Dedifferentiated amniotic fluid mesenchymal stem cell (primary cell): ENCODE measurements around the gene ANO7.
A peak's percentile ranks its signal among the peaks of the same experiment; 100 is the strongest.

Experiments used
- DNase-seq: peaks from one replicate; pipeline ENCODE4 v3.0.0-alpha.2; 2016; ENCODE audit errors: extremely low spot score

The ANO7 gene

DNA sequence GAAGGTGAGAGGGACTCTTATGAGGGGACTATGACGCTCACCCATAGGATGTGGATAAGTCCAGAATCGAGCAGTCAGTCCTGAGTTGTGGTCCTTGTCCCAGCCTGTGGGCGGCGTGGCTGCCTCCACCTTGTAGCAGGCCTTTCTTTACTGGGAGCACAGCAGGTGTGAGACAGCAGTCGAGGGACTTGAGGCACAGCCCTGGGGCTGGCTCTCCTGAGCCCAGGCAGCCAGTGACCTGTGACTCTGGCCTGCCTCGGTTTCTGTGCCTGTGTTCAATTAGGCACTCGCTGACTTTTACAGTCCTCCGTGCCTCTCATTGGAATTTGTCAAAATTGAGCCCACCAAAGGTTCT is 30.0 kb upstream of the ANO7 start:
- no peak for DNase-seq

DNA sequence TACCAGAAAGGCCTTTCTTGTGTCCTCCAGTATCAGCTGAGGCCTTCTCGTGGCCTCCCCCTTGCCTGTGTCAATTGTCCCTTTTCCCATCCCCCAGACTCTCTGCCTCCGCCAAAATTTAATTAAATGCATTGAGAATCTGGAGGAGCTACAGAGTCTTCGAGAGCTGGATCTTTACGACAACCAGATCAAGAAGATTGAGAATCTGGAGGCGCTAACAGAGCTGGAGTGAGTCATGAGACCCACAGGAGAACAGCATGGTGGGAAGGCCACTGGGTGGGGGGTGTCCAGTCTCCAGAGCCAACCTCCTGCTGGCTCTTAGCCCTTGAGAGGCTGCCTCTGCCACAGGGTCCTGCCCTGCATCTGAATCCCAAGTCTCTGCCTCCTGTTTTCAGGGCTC is 29.4 kb upstream of the ANO7 start:
- no peak for DNase-seq

DNA sequence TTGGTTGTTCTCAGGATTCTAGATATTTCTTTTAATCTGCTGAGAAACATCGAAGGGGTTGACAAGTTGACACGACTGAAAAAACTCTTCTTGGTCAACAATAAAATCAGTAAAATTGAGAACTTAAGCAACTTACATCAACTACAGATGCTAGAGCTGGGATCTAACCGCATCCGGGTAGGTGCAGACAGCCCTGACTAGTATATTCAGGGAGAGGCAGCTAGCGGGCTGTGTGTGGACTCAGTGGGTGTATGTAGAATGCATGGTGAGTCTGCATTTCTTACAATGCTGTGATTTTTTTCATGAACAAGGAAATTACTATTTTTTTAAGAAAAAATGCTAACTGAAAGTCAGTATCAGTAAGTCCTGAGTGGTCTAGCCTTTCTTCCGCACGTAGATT is 28.2 kb upstream of the ANO7 start:
- DNase-seq = no peak

DNA sequence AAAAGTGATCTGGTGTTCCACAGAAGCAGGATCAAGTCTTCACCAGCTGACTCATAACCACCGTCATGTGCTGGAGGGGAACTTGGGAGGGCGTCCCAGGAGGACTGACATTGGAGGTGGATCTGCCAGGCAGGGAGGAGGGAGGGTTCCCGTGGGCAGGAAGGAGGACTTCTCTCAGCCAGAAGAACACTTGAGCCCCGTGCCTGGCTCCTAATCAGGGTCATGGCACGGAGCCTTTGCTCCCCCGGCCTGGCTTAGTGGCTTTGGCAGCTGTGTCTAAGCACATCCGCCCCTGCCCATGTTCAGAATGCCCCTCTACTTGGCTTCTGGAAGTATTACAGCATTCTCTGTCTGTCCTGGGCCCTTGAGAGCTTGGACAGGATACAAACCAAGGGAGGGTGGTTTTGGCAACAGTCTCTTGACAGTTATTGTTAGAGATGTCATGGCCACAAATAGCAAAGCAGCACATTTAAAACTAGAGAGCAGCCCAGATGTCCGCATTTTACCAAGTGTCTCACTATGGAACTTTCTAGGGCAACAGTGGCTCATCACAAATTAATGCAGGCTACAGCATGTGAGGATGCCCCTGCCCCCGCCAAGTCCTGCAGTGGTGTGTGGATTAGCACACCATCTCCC is 26.7 kb upstream of the ANO7 start:
- peak; percentile 54 for DNase-seq

DNA sequence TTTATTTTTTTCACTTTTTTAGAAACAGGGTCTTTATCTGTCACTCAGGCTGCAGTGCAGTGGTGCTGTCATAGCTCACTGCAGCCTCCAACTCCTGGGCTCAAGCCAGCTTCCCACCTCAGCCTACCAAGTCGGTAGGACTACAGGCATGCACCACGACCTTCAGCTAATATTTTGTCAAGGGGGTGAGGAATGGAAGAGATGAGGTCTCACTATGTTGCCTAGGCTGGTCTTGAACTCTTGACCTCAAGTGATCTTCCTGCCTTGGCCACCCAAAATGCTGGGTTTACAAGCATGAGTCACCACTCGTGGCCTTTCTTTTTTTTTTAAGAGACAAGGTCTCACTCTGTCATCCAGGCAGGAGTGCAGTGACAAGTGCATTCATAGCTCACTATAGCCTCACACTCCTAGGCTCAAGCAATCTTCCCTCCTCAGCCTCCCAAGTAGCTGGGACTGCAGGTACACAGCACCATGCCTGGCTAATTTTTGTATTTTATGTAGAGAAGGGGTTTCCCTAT is 24.8 kb upstream of the ANO7 start:
- no peak for DNase-seq

DNA sequence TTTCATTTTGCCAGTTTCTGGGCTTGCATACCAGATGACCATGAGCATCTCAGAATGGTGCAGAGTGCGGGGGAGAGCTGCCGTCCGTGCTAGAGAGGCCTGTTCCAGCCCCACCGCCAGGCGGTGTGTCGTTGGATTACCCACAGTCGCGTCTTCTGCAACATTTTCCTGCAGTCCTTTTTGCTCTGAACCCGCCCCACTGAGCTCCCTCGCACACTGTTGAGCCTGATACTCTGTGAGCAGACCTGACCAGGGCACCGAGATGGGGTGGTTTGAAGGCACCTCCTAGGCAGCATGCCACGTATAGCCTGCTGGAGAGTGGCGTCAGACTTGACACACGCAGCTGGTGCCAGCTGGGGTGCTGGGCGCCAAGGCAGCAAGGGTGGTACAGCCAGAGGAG is 20.1 kb upstream of the ANO7 start:
- no peak for DNase-seq

DNA sequence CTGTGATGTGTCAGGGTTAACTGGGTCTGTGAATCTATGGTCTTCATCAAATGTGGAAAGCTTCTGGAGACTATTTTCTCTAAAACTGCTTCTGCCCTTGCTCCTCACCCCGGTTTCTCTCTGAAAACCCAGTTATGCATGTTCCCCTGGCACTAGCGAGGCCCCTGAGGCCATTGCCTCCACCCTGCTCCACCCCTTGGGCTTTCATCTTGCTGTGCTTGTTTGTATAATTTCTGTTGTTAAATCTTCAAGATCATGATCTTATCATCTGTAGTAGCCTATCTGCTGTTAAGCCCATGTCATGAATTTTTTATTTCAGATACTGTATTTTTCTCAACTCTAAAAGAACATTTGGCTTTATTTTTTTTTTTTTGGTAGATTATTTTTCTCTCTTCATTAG is 14.9 kb upstream of the ANO7 start:
- DNase-seq = no peak

DNA sequence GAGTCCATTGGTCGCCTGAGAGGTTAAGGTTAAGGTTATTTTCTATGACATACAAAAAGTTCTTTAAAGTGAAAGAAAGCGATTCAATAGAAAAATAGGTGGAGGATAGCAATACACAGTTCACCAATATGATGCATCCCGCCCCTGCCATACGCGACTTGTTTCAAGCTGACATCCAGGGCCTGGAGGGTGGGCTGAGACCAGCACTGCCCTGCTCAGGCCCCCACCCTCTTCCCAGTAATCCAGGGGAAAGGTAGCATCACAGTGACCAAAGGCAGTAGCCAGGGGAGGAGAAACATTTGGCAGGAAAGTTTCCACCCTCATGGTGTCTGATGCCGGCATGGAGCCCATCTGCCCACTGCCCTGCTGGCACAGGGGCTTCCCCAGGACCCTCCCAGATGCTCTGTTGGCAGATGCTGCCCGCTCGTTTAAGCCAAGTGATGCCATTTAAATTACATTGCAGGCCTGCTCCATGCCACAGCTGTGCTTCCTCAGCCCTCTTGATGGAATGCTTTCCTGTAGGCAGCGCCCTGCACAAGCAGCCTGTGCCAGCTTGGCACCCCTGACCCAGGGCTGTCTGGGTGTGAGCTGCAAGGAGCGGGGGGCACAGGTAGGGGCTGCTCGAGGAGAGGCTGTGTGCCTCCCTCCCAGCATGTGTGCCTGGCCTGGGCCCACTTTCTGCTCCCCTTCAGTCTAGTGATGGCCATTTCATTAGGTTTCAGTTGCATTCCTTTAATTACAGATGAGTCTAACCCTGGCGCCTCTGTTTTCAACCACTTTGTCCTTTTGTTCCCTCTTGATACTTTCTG is 10.7 kb upstream of the ANO7 start:
- no peak for DNase-seq

DNA sequence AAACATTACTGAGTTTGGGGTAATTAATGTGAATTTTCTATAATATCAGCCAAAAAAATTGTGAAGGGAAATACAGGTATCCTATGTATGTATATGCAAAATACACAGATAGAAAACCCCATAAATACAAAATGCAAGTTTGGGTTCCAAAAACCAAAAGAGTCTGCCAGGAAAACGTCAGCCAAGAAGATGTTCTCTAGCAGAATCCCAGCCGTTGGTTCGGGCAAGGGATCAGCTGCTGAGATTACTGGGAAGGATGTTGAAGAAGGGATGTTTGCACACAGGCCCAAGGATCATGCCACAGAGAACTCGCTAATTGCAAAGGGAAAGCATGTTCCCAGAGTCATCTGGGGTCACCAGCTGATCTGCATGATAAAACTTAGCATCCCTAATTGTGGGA is 9.5 kb upstream of the ANO7 start:
- DNase-seq = no peak

DNA sequence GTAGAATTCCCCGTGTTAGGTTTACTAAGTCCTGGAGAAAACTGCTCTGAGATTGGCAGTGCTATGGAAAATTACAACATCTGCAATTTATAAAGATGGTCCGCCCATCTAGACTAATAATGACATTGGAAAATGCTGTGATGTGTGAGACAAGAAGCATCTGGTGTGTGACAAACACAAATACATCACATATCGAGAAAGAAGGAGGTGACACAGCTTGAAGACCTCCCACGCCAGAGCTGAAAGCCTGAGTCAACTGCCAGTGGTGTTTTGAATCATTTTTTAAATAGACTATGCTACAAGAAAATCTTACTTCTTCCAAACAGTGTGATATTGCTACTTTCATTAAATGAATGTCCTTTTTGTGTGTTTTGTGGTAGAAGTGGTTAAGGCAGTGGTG is 8.6 kb upstream of the ANO7 start:
- DNase-seq = no peak

DNA sequence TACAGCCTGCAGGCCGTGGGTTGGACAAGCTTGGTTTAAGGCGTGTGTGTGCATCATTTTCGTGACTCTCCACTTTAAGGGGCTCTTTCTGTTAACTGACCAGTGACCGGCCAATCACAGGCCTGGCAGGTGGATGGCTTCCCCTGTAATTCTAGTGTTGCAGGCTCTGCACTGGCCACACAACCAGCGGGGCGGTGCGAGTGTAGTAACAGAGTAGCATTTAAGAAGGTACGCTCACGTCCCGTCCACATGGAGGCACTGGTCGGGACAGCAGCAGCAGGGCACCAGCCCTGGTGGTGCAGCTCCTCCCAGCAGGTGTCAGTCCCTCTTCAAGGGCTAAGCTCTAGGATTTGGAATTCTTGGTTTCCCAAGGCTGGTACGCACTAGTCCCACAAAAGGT is 8.0 kb upstream of the ANO7 start:
- no peak for DNase-seq

DNA sequence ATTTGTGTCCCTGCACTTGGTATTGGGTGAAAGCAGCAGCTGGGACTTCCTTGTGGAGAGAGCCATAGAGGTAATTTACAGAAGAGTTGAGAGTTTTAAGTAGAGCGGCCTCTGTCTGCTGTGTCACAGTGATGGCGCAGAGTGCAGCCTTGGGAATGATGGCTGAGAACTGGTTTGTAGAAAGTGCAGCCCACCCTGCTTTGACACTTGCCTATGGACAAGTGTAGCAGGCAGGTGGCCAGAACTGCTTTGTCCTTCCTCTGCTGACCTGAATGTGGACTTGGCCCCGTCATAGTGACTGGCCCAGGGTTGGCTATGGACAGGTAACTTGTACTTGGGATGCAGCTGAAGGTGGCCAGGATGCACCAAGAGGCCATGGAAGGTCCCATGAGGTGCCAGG is 6.4 kb upstream of the ANO7 start:
- no peak for DNase-seq

DNA sequence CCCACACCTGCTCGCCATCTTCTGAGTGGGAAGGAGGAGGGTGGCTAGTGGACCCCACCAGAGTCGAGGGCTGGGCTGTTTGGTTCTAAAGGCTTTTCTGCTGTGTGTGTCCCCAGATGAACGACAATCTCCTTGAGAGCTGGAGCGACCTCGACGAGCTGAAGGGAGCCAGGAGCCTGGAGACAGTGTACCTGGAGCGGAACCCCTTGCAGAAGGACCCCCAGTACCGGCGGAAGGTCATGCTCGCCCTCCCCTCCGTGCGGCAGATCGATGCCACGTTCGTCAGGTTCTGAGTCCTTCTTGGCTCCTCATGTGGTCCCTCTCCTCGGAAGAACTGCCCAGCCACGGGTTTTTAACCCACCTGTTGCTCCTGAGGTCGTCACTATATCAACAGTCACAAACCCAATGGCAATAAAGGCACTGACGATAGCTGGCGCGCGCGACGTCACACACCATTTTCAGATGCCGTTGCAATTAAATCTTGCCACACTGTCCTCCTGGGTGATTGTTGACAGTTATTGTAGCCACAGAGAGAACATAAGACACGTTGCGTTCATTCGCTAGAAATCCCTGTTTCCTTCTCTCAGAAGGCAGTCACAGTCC is 5.8 kb upstream of the ANO7 start:
- DNase-seq = no peak

DNA sequence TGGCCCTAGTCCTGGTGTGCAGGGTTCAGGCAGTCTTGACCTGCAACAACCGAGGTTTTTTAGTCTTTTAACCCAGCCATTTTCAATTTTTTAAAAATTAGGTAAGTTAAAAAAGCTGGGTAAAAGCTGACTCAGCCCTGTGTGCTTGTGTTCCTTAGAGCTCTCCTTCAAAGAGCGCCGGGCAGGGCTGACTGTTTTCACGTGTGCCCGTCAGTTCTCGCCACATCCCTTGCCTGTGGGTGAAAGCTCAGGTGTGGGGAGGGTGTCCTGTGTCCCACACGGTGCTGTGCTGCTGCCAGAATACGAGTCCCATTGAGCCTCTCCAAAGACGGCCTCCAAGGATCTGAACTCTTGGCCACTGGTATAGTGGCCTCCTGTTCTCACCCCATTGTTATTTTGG is 5.3 kb upstream of the ANO7 start:
- DNase-seq = no peak

DNA sequence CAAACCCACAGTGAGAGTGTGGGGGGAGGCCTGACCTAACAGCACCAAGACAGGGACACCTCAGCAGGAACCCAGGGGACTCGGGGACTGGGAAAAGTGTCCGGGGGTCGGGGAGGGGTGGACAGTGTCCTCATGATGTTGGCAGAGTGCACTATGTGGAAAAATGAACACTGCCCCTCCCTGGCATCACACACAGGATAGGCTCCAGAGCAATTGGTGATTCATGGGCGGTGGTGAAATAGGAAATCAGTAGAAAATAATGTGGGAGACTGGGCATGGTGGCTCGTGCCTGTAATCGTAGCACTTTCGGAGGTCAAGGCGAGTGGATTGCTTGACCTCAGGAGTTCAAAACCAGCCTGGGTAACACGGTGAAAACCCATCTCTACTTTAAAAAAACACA is 3.6 kb upstream of the ANO7 start:
- DNase-seq = no peak

DNA sequence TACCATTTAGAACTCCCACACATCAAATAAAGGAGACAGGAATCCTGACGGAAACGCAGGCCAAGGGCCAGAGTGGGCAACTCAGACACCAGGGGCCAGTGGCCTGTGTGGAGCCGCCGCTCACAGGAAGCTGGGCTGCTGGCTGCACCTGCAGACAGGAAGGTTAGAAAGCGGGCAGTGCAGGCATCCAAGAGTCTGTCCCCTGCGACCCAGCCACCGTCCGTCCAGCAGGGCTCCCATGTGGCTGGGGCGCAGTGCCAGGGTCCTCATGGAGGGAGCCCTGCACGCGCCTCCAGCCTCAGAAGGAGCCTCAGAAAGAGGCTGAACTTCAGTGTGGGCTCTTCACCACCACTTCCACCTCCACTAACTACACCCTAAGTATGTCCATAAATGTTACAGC is 2.5 kb upstream of the ANO7 start:
- no peak for DNase-seq

DNA sequence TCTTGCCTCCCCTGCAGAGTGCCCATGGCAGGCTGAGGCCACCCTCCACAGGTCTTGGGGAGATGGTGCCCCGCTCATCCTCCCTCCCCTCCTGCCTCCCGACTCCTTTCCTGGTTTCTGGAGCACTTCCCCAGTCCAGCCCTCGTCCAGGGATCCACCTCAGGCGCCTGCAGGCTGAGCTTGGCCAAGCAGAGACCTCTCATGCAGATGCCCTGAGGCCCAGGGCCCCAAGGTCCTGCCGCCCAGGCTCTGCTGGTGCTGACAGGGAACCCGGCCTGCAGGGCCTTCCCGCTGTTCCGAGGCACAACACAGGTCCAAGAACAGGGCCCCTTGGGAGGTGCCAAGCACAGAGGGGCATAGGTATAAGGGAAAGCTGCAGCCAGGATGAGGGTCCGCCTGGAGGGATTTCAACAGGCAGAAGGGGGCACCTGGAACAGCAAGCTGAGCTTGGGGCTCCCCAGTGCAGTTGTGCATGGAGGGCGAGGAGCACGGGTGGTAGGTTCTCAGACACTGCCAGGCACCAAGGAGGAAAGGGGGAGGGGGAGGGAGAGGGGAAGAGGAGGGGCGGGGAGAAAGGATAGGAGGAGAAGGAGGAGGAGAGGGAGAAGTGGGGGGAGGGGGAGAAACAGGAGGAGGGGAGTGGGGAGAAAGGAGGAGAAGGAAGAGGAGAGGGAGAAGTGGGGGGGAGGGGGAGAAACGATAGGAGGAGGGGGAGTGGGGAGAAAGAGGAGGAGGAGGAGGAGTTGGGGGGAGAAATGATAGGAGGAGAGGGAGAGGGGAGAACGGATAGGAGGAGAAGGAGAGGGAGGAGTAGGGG is 1.2 kb upstream of the ANO7 start:
- DNase-seq = no peak

DNA sequence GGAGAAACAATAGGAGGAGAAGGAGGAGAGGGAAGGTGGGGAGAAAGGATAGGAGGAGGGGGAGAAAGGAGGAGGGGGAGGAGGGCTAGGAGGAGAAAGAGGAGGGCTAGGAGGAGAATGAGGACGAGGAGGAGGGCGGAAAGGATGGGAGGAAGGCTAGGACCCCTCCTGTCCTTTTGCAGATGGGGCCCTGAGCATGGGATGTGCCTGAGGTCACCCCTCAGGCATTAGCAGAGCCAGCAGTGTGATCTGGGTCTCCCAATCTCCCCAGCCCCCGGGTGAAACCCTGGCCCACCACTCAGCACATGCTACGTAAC is 601 bp upstream of the ANO7 start:
- no peak for DNase-seq

DNA sequence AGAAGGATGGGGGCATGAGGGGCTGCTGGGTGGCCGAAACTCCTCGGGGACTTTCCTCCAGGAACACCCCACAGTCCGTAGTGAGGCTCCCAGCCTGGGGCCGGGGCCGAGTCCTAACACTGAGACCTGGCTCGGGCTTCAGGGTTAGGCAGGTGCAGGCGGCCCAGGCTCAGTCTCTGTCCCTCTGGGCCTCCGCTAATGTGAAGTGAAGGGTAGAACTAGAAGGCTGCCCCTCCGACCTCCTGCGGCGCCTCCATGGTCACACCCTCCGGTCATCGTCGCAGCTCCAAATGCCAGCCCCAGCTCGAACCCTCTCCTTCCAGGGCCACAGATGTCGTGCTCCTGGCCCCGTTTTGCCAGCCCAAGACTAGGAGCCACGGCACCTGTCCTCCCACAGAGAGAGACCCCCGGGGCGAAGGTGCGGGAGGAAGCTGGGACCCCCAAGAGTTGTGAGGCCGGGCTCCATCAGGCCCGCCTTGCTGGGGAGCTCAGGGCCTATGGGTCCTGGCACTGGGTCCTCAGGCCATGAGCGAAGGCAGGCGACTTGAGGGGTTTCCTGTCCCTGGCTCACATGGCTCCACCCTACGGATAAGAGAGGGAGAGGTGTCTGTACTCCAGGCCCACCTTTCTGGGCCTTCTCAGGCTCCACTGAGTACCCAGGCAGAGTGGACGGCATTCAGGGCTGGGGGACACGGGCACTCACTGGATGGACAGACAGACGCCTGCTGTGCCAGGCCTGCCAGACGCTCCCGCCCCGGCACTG is 797 bp downstream of the ANO7 start:
- no peak for DNase-seq

DNA sequence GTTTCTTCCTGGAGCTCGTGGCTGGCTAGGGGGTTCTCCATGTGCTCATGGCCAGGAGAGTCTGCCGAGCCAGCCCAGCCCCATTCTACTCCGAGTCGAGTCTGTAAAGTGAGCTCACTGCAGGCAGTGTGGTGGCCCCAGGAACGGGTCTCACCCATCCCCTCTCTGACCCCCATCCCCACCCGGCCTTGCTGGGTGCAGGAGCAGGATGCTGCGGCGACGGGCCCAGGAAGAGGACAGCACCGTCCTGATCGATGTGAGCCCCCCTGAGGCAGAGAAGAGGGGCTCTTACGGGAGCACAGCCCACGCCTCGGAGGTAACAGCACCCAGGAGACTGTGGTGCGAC is 1.4 kb downstream of the ANO7 start:
- DNase-seq = no peak

DNA sequence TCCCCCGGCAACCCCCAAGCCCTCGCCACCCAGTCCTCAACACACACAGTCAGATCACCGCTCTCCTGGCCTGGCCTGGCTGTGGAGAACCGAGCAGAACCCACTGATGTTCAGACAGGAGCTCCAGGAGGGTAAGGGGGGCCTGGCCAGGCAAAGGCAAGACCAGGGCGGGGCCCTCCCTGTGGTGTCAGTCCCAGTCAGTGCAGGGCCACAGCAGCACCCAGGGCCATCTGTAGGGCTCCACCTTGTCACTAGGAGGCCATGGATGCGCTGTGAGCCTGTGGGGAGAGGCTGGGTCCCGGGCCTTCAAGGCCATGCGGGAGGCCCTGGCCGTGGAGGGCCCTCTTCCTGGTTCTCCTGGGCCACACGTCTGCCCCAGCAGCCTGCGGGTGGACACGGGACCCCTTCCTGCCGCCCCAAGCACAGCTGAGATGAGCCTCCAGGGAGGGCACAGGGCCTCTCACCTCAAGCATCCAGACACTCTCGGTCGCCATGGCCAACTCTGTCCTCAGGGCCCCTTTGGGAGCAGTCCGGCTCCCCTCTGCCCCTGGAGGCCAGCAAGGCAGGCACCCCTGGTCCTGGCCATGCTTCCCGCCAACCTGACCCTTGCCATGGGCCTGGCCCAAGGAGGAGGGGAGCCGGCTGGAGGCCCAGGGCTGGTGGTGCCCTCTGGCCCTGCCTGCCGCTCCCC is 2.0 kb downstream of the ANO7 start:
- DNase-seq = no peak
